GM18508 (cell line): Measurements from ENCODE around the gene NTN1.

Source experiments
- ATAC-seq: cut with Tn5 transposase; IDR thresholded peaks from one replicate; pipeline ENCODE4 v1.9.1; 2021; ENCODE audit warnings: moderate number of reproducible peaks; ENCODE audit not compliant: insufficient read depth, unreplicated experiment

The NTN1 gene

GRCh38 chr17:9178319-9178718, 157.0 kb downstream of the NTN1 start:
- ATAC-seq = no peak

- no peak for ATAC-seq
Observed at GRCh38 chr17:9179602-9180001, 158.3 kb downstream of the NTN1 start.

- ATAC-seq = no peak
Observed at GRCh38 chr17:9181640-9182039, 160.3 kb downstream of the NTN1 start.

GRCh38 chr17:9183306-9183705, 162.0 kb downstream of the NTN1 start:
- ATAC-seq = no peak

- ATAC-seq = no peak
Observed at GRCh38 chr17:9185142-9185541, 163.8 kb downstream of the NTN1 start.

- no peak for ATAC-seq
Observed at GRCh38 chr17:9185688-9186284, 164.5 kb downstream of the NTN1 start.

- ATAC-seq = no peak
Observed at GRCh38 chr17:9187828-9188227, 166.5 kb downstream of the NTN1 start.

GRCh38 chr17:9188367-9188766, 167.1 kb downstream of the NTN1 start:
- no peak for ATAC-seq

GRCh38 chr17:9189870-9190269, 168.6 kb downstream of the NTN1 start:
- ATAC-seq = no peak

- ATAC-seq = no peak
Observed at GRCh38 chr17:9192010-9192409, 170.7 kb downstream of the NTN1 start.

- no peak for ATAC-seq
Observed at GRCh38 chr17:9195411-9195810, 174.1 kb downstream of the NTN1 start.

GRCh38 chr17:9195961-9196670, 174.8 kb downstream of the NTN1 start:
- ATAC-seq = no peak

- ATAC-seq = no peak
Observed at GRCh38 chr17:9199571-9200551, 178.6 kb downstream of the NTN1 start.

- ATAC-seq = peak; percentile 67
Observed at GRCh38 chr17:9200699-9201359, 179.5 kb downstream of the NTN1 start.

- ATAC-seq = no peak
Observed at GRCh38 chr17:9202532-9202931, 181.2 kb downstream of the NTN1 start.

GRCh38 chr17:9203771-9204425, 182.6 kb downstream of the NTN1 start:
- ATAC-seq = no peak

GRCh38 chr17:9204637-9205329, 183.5 kb downstream of the NTN1 start:
- no peak for ATAC-seq

GRCh38 chr17:9205520-9206409, 184.5 kb downstream of the NTN1 start:
- no peak for ATAC-seq

GRCh38 chr17:9206410-9206703, 185.0 kb downstream of the NTN1 start:
- ATAC-seq = no peak
